Chondrocyte (in vitro differentiated cells): Measurements from ENCODE around the gene THADA. TPM values are rescaled to one million over a fixed set of nuclear protein-coding genes. Genes with fewer than 3 reads are reported as not detected.
"Not testable (repeated sequence)": the region's sequence is repeated elsewhere in the genome, so short reads cannot be mapped to it uniquely, and the experiment has no call there.

Source experiments
- DNase-seq: peaks from one replicate; pipeline ENCODE4 v3.0.0; 2021; ENCODE audit warnings: mixed read lengths, low spot score
- H3K27ac Mint-ChIP-seq: one replicate; pipeline ENCODE4 v1.8.0; 2021; ENCODE audit warnings: mild to moderate bottlenecking, moderate library complexity, mixed read lengths; ENCODE audit not compliant: unreplicated experiment
- H3K27me3 Mint-ChIP-seq: 2 replicates; pipeline ENCODE4 v1.8.0; 2021; ENCODE audit warnings: low read depth, mixed read lengths
- H3K36me3 Mint-ChIP-seq: 2 replicates; pipeline ENCODE4 v1.8.0; 2021; ENCODE audit warnings: low read depth, mixed read lengths
- H3K4me1 Mint-ChIP-seq: 2 replicates; pipeline ENCODE4 v1.8.0; 2021; ENCODE audit warnings: low read depth, mild to moderate bottlenecking, mixed read lengths
- H3K4me3 Mint-ChIP-seq: one replicate; pipeline ENCODE4 v1.8.0; 2021; ENCODE audit warnings: mild to moderate bottlenecking, moderate library complexity, mixed read lengths; ENCODE audit not compliant: unreplicated experiment
- H3K9me3 Mint-ChIP-seq: 2 replicates; pipeline ENCODE4 v1.8.0; 2021; ENCODE audit warnings: low read depth, mixed read lengths
- total RNA-seq: library from RNA; stranded (reverse); gene quantifications from 3 replicates; pipeline ENCODE4 v1.2.1, GENCODE V29; 2021
- TF ChIP-seq, protein P1 (sequence below): fragments of 200-600 bp; sonication (generic); IDR thresholded peaks from 2 replicates; pipeline ENCODE4 v1.5.0; 2021; ENCODE audit warnings: antibody characterized with exemption, mild to moderate bottlenecking, moderate library complexity

THADA gene
- total RNA-seq, 1 donor from 2014 or later, result 28.4 TPM

- DNase-seq, result no peak
- H3K4me3 Mint-ChIP-seq, result no peak overlapping the region
- H3K36me3 Mint-ChIP-seq, result peaks cover 13% of the 10 kb centered on the region
- TF ChIP-seq, protein P1, sequence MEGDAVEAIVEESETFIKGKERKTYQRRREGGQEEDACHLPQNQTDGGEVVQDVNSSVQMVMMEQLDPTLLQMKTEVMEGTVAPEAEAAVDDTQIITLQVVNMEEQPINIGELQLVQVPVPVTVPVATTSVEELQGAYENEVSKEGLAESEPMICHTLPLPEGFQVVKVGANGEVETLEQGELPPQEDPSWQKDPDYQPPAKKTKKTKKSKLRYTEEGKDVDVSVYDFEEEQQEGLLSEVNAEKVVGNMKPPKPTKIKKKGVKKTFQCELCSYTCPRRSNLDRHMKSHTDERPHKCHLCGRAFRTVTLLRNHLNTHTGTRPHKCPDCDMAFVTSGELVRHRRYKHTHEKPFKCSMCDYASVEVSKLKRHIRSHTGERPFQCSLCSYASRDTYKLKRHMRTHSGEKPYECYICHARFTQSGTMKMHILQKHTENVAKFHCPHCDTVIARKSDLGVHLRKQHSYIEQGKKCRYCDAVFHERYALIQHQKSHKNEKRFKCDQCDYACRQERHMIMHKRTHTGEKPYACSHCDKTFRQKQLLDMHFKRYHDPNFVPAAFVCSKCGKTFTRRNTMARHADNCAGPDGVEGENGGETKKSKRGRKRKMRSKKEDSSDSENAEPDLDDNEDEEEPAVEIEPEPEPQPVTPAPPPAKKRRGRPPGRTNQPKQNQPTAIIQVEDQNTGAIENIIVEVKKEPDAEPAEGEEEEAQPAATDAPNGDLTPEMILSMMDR, result no peak
- H3K4me1 Mint-ChIP-seq, result peaks cover 39% of the 10 kb centered on the region
- H3K9me3 Mint-ChIP-seq, result peaks cover 5% of the 10 kb centered on the region
- no peaks in the 10 kb centered on the region for H3K27me3 Mint-ChIP-seq
- peak overlapping the region; percentile 33 for H3K27ac Mint-ChIP-seq
These were observed 145.2 kb downstream of the THADA start for GRCh38 chr2:43450617-43451016.

DNA sequence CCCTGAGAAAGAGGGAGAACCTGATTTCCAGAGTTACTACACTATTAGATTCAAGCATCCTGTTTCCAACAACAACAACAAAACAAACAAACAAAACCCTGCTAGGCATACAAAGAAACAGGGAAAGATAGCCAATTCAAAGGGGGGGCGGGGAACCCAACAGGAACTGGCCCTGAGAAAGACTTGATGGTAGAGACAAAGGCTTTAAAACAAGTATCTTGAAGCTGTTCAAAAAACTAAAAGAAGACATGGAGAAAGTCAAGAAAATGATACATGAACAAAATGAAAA lies 147.1 kb downstream of the THADA start:
- Mint-ChIP-seq H3K4me1 (peaks cover 40% of the 10 kb centered on the region), H3K9me3 (peaks cover 5% of the 10 kb centered on the region), H3K27me3 (no peaks in the 10 kb centered on the region), H3K27ac (no peak overlapping the region), H3K4me3 (no peak overlapping the region), H3K36me3 (peaks cover 14% of the 10 kb centered on the region)
- no peak for DNase-seq
- TF ChIP-seq, protein P1, result no peak

- TF ChIP-seq, protein P1, result no peak
- peaks cover 5% of the 10 kb centered on the region for H3K9me3 Mint-ChIP-seq
- DNase-seq, result no peak
- no peaks in the 10 kb centered on the region for H3K27me3 Mint-ChIP-seq
- H3K4me1 Mint-ChIP-seq, result peaks cover 40% of the 10 kb centered on the region
- peaks cover 14% of the 10 kb centered on the region for H3K36me3 Mint-ChIP-seq
- no peak overlapping the region for H3K4me3 Mint-ChIP-seq
- H3K27ac Mint-ChIP-seq, result no peak overlapping the region
These were observed 147.6 kb downstream of the THADA start for GRCh38 chr2:43448011-43448821.

GRCh38 chr2:43446755-43447154 lies 149.1 kb downstream of the THADA start:
- Mint-ChIP-seq H3K36me3 (peaks cover 11% of the 10 kb centered on the region), H3K4me1 (peaks cover 32% of the 10 kb centered on the region)
- not testable (repeated sequence) for H3K27ac Mint-ChIP-seq, H3K4me3 Mint-ChIP-seq, H3K9me3 Mint-ChIP-seq, H3K27me3 Mint-ChIP-seq, DNase-seq

- H3K27ac Mint-ChIP-seq, result peak overlapping the region; percentile 69
- H3K9me3 Mint-ChIP-seq, result peaks cover 5% of the 10 kb centered on the region
- TF ChIP-seq, protein P1, result no peak
- H3K4me3 Mint-ChIP-seq, result no peak overlapping the region
- no peaks in the 10 kb centered on the region for H3K27me3 Mint-ChIP-seq
- peaks cover 25% of the 10 kb centered on the region for H3K4me1 Mint-ChIP-seq
- DNase-seq, result no peak
- H3K36me3 Mint-ChIP-seq, result peaks cover 11% of the 10 kb centered on the region
These were observed 150.1 kb downstream of the THADA start for GRCh38 chr2:43445781-43446180.
